Measurements from ENCODE around the gene RCAN1.

RCAN1 gene

GRCh38 chr21:34635307-34635706 lies 20.4 kb upstream of the RCAN1 start:
- no peak overlapping the region for H3K27ac ChIP-seq
- TF ChIP-seq, protein P1, sequence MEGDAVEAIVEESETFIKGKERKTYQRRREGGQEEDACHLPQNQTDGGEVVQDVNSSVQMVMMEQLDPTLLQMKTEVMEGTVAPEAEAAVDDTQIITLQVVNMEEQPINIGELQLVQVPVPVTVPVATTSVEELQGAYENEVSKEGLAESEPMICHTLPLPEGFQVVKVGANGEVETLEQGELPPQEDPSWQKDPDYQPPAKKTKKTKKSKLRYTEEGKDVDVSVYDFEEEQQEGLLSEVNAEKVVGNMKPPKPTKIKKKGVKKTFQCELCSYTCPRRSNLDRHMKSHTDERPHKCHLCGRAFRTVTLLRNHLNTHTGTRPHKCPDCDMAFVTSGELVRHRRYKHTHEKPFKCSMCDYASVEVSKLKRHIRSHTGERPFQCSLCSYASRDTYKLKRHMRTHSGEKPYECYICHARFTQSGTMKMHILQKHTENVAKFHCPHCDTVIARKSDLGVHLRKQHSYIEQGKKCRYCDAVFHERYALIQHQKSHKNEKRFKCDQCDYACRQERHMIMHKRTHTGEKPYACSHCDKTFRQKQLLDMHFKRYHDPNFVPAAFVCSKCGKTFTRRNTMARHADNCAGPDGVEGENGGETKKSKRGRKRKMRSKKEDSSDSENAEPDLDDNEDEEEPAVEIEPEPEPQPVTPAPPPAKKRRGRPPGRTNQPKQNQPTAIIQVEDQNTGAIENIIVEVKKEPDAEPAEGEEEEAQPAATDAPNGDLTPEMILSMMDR (conservative IDR thresholded peaks at IDR 0.05), result peak; percentile 42

DNA sequence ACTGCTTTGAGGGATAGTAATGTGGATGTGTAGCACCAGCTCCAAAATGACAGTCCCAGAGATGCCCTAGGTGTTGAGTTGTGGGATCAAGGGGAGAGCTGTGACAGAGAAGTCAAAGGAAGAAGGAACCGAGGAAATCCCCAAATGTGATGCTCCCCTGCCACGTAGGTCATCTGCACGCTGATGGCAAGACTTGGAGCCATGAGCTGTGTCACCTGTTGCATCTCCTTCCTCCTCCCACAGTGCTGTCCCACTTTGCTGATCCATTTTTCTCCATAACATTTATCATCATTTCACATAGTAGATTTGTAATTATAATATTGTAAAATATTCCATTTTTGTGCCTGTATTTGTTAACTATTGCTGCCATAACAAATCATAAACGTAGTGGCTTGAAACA lies 17.6 kb upstream of the RCAN1 start:
- no peak overlapping the region for H3K27ac ChIP-seq
- TF ChIP-seq, protein P1 (conservative IDR thresholded peaks at IDR 0.05), result no peak

DNA sequence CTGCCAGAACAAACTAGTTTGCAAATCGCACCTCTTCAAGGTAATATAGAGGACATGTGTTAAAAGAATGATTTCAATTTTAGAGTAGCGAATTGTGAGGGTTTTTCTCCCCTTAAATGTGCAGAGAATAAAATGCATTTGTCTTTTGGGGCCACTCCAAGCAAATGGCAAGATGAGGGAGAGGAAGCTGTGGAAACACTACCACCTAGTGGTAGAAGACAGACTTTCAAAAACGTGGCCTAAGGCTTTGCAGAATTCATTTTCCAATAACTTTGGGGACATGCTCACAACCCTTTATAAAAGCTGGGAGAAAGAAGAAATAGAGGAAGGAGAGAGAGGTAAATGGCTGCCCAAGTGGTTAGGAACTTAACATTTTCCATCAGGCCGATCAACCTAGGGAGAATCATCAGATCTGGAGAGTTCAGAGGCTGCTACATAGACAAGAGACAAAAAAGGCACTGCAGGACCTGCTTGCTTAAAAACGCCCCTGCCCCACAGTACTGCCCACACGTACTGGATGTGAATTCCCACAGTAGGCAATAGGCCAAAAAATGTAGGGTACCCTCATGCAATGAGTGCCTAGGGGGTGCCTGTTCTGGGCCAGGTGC lies 15.7 kb upstream of the RCAN1 start:
- no peak overlapping the region for H3K27ac ChIP-seq
- TF ChIP-seq, protein P1 (conservative IDR thresholded peaks at IDR 0.05), result peak; percentile 97

DNA sequence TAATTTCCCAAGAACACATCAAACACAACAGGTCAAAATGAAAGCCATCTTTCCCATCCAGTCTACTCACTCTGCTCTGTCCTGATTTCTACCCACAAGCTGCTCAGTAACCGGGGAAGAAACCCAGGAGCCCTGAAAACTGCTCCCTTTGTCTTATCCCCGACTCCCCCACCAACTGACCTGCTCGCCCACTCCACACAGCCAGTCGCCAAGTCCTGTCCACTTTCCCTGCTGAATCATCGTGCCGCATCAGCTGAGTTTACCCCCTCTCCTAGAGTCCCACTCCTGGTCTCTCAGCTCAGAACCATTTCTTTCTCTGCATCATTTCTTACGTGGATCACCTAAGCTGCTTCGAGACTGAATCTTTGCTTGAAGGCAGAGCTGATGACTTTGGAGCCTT lies 11.2 kb upstream of the RCAN1 start:
- TF ChIP-seq, protein P1 (conservative IDR thresholded peaks at IDR 0.05), result no peak
- peak overlapping the region; percentile 43 for H3K27ac ChIP-seq

DNA sequence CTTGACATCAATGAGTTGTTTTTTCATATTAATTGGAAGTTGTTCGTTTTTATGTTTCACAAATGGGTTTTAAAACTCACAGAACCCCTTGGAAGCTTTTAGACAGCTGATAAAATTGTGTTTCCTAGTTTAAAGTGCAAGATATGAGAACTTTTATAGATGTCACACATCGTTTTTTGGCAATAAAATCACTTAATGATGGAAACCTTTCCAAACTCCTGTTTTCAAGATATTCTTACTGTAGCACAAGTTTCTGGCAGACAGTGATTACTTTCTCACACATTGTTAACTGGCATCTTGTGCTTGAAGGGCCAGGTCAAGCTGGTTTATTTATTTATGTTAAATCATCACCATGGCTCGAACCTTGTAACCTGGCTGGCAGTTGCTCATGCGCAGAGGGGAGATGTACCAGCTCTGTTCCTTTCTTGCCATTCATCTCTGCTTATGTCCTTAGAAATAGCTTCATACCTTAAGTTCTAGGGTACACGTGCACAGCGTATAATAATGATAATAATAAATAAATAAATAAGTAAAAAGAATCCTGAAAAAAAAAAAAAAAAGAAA lies 10.2 kb upstream of the RCAN1 start:
- H3K27ac ChIP-seq, result peak overlapping the region; percentile 43

DNA sequence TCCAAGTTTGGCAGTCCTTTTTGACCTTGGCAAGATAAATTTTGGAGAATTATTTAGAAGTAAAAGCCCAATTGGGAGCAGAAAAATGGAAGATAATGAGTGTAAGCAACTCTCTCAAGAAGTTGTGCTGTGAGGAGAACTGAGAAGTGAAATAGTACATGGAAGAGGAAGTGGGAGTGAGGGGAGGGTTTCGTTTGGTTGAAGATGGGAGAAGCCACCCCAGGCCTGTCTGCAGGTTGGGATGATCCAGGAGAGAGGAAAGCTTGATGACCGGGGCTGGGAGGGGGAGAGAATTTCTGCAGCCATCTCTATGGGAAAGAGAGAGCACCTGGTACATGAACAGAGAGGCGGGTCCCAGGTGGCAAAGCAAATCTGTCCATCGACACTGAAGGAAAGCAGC lies 8.6 kb upstream of the RCAN1 start:
- TF ChIP-seq, protein P1 (conservative IDR thresholded peaks at IDR 0.05), result no peak
- H3K27ac ChIP-seq, result no peak overlapping the region

More for the DNA sequence above, 10.2 kb upstream of the RCAN1 start:
- TF ChIP-seq, protein P1 (conservative IDR thresholded peaks at IDR 0.05), result no peak

GRCh38 chr21:34621434-34622350 lies 6.8 kb upstream of the RCAN1 start:
- TF ChIP-seq, protein P1 (conservative IDR thresholded peaks at IDR 0.05), result no peak
- no peak overlapping the region for H3K27ac ChIP-seq

Data from VCaP (cell line).